ENCODE results near the gene RIN1.

RIN1 gene

GRCh38 chr11:66369073-66369894, 33.0 kb upstream of the RIN1 start:
- TF ChIP-seq CTCF (IDR thresholded peaks at IDR 0.05; ENCODE audit: insufficient read depth, low read length, poor library complexity, severe bottlenecking) = no peak
- Histone ChIP-seq H3K27me3 (replicated peaks; ENCODE audit: control insufficient read depth, insufficient read depth, low read length) (no peaks in the 10 kb centered on the region), H3K36me3 (ENCODE audit: control insufficient read depth, insufficient read depth, low read length) (peaks cover 8% of the 10 kb centered on the region), H3K4me3 (replicated peaks; ENCODE audit: low read depth, low read length) (no peak overlapping the region)
- no peak for DNase-seq (ENCODE audit: extremely low read depth, insufficient read length)

- H3K27me3 ChIP-seq (replicated peaks; ENCODE audit: control insufficient read depth, insufficient read depth, low read length) = no peaks in the 10 kb centered on the region
- DNase-seq (ENCODE audit: extremely low read depth, insufficient read length) = no peak
- H3K36me3 ChIP-seq (ENCODE audit: control insufficient read depth, insufficient read depth, low read length) = peaks cover 8% of the 10 kb centered on the region
- H3K4me3 ChIP-seq (replicated peaks; ENCODE audit: low read depth, low read length) = no peak overlapping the region
- no peak for TF ChIP-seq CTCF (IDR thresholded peaks at IDR 0.05; ENCODE audit: insufficient read depth, low read length, poor library complexity, severe bottlenecking)
These were observed 32.2 kb upstream of the RIN1 start for GRCh38 chr11:66368484-66368883.

GRCh38 chr11:66367561-66368312, 31.5 kb upstream of the RIN1 start:
- Histone ChIP-seq H3K27me3 (replicated peaks; ENCODE audit: control insufficient read depth, insufficient read depth, low read length) (no peaks in the 10 kb centered on the region), H3K4me3 (replicated peaks; ENCODE audit: low read depth, low read length) (no peak overlapping the region), H3K36me3 (ENCODE audit: control insufficient read depth, insufficient read depth, low read length) (peaks cover 8% of the 10 kb centered on the region)
- TF ChIP-seq CTCF (IDR thresholded peaks at IDR 0.05; ENCODE audit: insufficient read depth, low read length, poor library complexity, severe bottlenecking) = no peak
- DNase-seq (ENCODE audit: extremely low read depth, insufficient read length) = no peak

DNA sequence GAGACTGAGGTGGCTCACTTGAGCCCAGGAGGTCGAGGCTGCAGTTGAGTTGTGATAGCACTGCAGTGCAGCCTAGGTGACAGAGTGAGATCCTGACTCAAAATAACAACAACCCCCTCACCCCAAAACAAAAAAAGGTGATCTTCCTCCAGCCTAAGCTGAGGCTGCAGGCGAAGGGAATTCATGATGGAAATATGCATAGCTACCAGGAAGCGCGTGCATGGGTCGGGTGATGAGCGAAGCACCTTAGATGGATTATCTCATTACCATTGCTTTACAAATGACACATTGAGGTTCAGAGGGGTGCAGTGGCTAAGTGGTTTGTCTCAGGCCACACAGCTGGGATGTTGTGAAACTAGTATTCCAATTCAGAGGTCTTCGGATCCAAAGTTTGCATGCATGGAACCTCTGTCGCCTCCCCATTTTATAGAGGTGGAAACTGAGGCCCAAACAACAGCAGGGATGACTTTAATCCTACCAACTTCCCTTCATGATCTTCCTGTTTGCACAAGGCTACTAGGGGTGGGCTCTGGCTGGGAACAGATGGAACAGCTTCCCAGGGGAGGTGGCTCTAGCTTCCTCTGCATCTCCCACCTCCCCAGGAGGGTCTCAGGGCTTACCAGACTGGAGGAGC, 30.7 kb upstream of the RIN1 start:
- H3K36me3 ChIP-seq (ENCODE audit: control insufficient read depth, insufficient read depth, low read length) = peaks cover 8% of the 10 kb centered on the region
- no peak overlapping the region for H3K4me3 ChIP-seq (replicated peaks; ENCODE audit: low read depth, low read length)
- DNase-seq (ENCODE audit: extremely low read depth, insufficient read length) = no peak
- TF ChIP-seq CTCF (IDR thresholded peaks at IDR 0.05; ENCODE audit: insufficient read depth, low read length, poor library complexity, severe bottlenecking) = no peak
- no peaks in the 10 kb centered on the region for H3K27me3 ChIP-seq (replicated peaks; ENCODE audit: control insufficient read depth, insufficient read depth, low read length)

DNA sequence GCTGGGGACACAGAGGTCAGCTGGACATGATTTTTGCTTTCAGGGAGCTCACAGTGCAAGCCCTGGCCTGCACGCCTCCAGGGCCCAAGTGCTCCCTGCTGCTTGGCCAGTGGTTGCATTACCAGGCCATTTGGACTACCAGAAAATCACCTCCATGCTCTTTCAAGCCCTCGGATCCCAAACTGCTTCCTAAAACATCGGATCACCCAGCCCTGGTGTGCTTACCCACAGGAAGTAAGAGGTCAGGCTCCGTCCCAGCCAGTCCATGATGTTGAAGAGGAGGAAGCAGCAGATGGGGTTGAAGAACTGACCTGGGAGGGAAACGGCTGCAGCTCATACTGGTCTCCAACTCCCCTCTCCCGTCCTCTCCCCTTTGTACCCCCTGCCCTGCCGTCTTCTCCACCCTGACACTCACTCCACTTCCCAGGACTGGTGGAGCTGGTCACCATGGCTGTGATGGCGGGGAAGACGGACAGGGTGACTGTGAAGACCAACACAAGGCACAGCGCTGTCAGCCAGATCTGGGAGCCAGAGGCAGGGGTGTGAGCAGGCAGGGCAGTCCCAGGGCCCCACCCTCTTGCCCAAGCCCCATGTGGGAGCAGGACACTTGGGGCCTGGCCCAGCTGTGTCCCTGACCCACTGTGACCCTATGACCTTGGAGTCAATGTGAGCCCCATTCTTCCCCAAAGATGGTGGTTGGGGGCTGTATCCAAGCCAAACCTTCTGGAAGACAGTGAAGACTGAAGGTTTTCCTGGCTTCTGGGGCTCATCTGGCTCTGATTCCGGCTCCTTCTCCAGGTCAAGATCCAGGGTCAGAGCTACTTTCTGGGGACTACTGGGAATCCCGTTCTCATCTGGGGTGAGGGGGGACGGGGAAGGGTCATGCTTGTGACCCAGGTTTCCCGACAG, 29.7 kb upstream of the RIN1 start:
- H3K36me3 ChIP-seq (ENCODE audit: control insufficient read depth, insufficient read depth, low read length) = peaks cover 8% of the 10 kb centered on the region
- TF ChIP-seq CTCF (IDR thresholded peaks at IDR 0.05; ENCODE audit: insufficient read depth, low read length, poor library complexity, severe bottlenecking) = no peak
- H3K4me3 ChIP-seq (replicated peaks; ENCODE audit: low read depth, low read length) = no peak overlapping the region

More for the DNA sequence above, 29.7 kb upstream of the RIN1 start:
- no peak for DNase-seq (ENCODE audit: extremely low read depth, insufficient read length)
- no peaks in the 10 kb centered on the region for H3K27me3 ChIP-seq (replicated peaks; ENCODE audit: control insufficient read depth, insufficient read depth, low read length)
